Ascending aorta (tissue), 2 donors: ENCODE measurements around the gene LAT. TPM values are rescaled to one million over a fixed set of nuclear protein-coding genes. Genes with fewer than 3 reads are reported as not detected.

Experiments
- DNase-seq, 2 donors: peaks; one replicate each; pipeline ENCODE4 v3.0.0-alpha.2; 2019; ENCODE audit warnings: low spot score in 2 of 2
- H3K27ac ChIP-seq, 2 donors: fragments of 200-600 bp; sonication (generic); one replicate each; pipeline ENCODE4 v1.5.1; 2016 to 2017; ENCODE audit warnings: mild to moderate bottlenecking in 1 of 2
- H3K27me3 ChIP-seq: fragments of 200-600 bp; sonication (generic); one replicate; pipeline ENCODE4 v1.5.1; 2017
- H3K36me3 ChIP-seq, 2 donors: fragments of 200-600 bp; sonication (generic); one replicate each; pipeline ENCODE4 v1.5.1; 2016
- H3K4me1 ChIP-seq, 2 donors: fragments of 200-600 bp; sonication (generic); one replicate each; pipeline ENCODE4 v1.5.1; 2016 to 2017; ENCODE audit warnings: mild to moderate bottlenecking in 1 of 2
- H3K4me3 ChIP-seq, 2 donors: fragments of 200-600 bp; sonication (generic); one replicate each; pipeline ENCODE4 v1.5.1; 2016 to 2017; ENCODE audit warnings: mild to moderate bottlenecking in 1 of 2
- H3K9me3 ChIP-seq, 2 donors: fragments of 200-600 bp; sonication (generic); one replicate each; pipeline ENCODE4 v1.5.1; 2016
- intact Hi-C: fragments of 100-400 bp; cut with DNase I; formaldehyde crosslinking; loops from one replicate; pipeline ENCODE4 v1.15.1; 2023
- total RNA-seq: library from RNA; depleted of rRNA; stranded (reverse); fragments of >200 nt; gene quantifications from one replicate; pipeline ENCODE4 v1.1.0, GENCODE V29; 2016
- TF ChIP-seq, protein P1 (sequence below), 3 experiments: fragments of 200-600 bp in 2 of 3; fragments of 450-650 bp in 1 of 3; sonication (generic) in 2 of 3; IDR thresholded peaks; one replicate each; pipeline ENCODE4 v1.5.1; 2016 to 2019; ENCODE audit warnings: antibody characterized with exemption in 3 of 3, mild to moderate bottlenecking in 1 of 3, moderate library complexity in 1 of 3

The LAT gene, protein sequence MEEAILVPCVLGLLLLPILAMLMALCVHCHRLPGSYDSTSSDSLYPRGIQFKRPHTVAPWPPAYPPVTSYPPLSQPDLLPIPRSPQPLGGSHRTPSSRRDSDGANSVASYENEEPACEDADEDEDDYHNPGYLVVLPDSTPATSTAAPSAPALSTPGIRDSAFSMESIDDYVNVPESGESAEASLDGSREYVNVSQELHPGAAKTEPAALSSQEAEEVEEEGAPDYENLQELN
- 53.4 TPM for total RNA-seq

DNA sequence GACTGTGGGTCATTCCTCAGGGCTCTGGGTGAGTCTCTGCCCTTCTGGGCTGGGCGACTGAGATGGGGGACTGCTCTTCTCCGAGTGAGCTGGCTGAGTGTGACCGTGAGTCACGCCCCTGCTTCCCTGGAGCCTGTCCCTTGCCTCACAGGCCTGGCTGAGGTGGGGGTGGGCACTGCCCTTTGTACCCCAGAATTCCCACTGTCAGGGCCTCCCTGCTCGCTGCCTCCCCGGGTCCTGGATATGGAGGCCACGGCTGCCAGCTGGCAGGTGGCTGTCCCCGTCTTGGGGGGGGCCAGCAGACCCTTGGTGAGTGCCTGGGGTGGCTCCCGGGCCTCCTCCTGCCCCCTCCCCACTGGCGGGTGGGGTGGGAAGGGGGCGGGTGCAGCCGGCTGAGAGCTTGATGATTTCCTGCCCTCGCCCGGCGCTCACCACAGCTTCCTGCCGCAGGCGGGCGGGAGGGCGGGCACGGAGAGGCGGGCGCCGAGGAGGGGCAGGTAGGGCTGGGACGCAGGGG, at the start of gene LAT:
Gene LAT (plus strand): TSS at position 434 of the 517 bp plus-strand sequence. CDS start 366 bp downstream, outside the sequence.
- no peaks in the 10 kb centered on the region for H3K27me3 ChIP-seq
- no peak for DNase-seq
- intact Hi-C loops, result no loop called here
- peak within 1 kb of the TSS in 1 of 2 donors; percentile 36 for H3K4me3 ChIP-seq
- peaks cover 73 to 74% of the 10 kb centered on the region in 2 donors for H3K36me3 ChIP-seq
- H3K27ac ChIP-seq, result no peak within 1 kb of the TSS
- H3K4me1 ChIP-seq, result no peaks in the 10 kb centered on the region
- H3K9me3 ChIP-seq, result no peaks in the 10 kb centered on the region
- TF ChIP-seq, protein P1, sequence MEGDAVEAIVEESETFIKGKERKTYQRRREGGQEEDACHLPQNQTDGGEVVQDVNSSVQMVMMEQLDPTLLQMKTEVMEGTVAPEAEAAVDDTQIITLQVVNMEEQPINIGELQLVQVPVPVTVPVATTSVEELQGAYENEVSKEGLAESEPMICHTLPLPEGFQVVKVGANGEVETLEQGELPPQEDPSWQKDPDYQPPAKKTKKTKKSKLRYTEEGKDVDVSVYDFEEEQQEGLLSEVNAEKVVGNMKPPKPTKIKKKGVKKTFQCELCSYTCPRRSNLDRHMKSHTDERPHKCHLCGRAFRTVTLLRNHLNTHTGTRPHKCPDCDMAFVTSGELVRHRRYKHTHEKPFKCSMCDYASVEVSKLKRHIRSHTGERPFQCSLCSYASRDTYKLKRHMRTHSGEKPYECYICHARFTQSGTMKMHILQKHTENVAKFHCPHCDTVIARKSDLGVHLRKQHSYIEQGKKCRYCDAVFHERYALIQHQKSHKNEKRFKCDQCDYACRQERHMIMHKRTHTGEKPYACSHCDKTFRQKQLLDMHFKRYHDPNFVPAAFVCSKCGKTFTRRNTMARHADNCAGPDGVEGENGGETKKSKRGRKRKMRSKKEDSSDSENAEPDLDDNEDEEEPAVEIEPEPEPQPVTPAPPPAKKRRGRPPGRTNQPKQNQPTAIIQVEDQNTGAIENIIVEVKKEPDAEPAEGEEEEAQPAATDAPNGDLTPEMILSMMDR (IDR thresholded peaks at IDR 0.05), result no peak

DNA sequence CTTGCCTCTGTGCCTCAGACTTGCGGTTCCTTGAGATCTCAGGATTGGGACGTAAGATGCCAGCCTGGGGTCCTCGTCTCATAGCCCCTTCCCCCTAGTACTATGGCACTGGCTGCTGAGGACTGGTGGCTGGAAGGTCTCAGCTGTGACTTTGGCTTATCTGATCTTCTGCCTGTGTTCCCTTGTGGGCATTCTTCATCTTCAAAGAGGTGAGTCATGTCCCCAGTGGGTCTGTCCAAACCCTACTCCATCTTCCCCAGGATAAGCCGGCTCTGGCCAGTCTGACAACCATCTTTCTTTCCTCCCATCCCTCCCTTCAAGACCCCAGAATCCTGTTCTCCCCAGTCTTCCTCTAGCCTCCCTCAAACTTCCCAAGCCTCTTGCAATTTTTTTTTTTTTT, 49.5 kb upstream of the LAT start:
- TF ChIP-seq, protein P1 (IDR thresholded peaks at IDR 0.05), result no peak
- Histone ChIP-seq H3K36me3 (no peaks in the 10 kb centered on the region), H3K4me3 (no peak overlapping the region), H3K27ac (no peak overlapping the region), H3K9me3 (no peaks in the 10 kb centered on the region), H3K4me1 (no peaks in the 10 kb centered on the region), H3K27me3 (no peaks in the 10 kb centered on the region)
- intact Hi-C loops, result no loop called here
- DNase-seq, result no peak

DNA sequence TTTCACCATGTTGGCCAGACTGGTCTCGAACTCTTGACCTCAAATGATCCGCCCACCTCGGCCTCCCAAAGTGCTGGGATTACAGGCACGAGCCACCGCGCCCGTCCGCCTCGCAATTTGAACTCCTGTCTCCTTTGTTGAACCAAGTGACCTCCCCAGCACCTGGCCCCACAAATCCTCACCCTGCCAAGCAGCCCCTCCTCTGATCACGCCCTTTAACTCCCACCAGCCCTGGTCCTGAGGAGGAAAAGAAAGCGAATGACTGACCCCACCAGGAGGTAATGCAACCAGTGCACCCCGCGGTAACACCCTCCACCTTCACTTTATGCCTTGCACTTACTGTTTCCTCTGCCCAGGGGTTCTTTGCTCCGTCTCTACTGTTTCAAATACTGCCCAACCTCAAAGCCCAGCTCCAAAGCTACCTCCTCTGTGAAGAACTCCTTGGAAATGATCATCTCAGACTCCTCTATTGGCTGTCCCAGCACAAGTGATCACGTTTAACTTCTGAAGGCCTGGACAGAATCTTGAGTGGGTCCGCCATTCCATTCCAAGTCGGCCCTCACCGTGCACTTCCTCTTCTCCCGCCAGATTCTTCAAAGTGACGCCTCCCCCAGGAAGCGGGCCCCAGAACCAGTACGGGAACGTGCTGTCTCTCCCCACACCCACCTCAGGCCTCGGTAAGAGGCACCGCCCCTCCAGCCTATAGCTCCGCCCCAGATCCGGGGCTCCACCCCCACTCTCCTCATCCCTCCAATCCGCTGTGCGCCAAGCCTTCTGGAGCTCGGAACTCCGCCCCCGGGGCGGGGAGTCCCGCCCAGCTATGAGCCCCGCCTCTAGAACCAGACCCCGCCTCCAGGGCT, 48.7 kb upstream of the LAT start:
- Histone ChIP-seq H3K36me3 (no peaks in the 10 kb centered on the region), H3K4me3 (peak overlapping the region in 1 of 2 donors; percentile 44), H3K4me1 (no peaks in the 10 kb centered on the region), H3K27me3 (no peaks in the 10 kb centered on the region), H3K27ac (no peak overlapping the region), H3K9me3 (no peaks in the 10 kb centered on the region)
- TF ChIP-seq, protein P1 (IDR thresholded peaks at IDR 0.05), result no peak
- intact Hi-C loops, result no loop called here
- peak; percentile 54 to 84 for DNase-seq

DNA sequence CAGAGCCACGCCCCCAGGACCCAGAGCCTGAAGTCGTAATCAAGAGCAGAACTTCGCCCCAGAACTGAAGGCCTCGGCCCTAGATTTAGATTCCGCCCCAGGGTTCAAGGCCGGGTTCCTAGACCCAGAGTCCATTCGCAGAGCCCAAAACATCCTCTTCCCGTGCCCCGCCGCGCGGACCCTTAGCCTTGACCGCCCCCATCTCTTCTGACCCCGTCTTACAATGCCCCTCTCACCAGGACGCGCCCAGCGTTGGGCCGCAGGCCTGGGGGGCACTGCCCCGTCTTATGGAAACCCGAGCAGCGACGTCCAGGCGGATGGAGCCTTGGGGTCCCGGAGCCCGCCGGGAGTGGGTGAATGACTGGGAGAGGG, 48.1 kb upstream of the LAT start:
- intact Hi-C loops, result no loop called here
- Histone ChIP-seq H3K9me3 (no peaks in the 10 kb centered on the region), H3K4me3 (no peak overlapping the region), H3K27ac (no peak overlapping the region), H3K4me1 (no peaks in the 10 kb centered on the region), H3K27me3 (no peaks in the 10 kb centered on the region), H3K36me3 (no peaks in the 10 kb centered on the region)
- TF ChIP-seq, protein P1 (IDR thresholded peaks at IDR 0.05), result no peak
- no peak for DNase-seq

DNA sequence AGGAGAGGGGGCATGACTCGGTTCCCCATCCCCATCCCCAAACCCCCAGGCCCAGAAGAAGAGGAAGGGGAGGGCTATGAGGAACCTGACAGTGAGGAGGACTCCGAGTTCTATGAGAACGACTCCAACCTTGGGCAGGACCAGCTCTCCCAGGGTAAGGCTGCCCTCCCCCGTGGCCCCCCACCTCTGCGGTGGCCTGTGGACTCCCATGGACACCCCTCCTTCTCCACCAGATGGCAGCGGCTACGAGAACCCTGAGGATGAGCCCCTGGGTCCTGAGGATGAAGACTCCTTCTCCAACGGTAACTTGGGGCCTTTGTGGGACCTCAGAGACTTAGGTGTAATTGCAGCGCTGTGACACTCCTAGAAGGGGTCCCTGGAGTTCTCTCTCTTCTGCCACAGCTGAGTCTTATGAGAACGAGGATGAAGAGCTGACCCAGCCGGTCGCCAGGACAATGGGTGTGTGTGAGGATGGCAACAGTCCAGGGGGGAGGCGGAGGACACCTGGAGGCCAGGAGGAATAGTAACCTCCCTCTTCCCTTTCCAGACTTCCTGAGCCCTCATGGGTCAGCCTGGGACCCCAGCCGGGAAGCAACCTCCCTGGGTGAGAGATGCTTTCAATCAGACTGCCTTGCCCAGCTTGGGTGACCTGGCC, 47.5 kb upstream of the LAT start:
- no peak overlapping the region for H3K4me3 ChIP-seq
- no peaks in the 10 kb centered on the region for H3K9me3 ChIP-seq
- intact Hi-C loops, result no loop called here
- no peak for DNase-seq
- TF ChIP-seq, protein P1 (IDR thresholded peaks at IDR 0.05), result no peak
- no peak overlapping the region for H3K27ac ChIP-seq
- H3K4me1 ChIP-seq, result no peaks in the 10 kb centered on the region
- H3K27me3 ChIP-seq, result no peaks in the 10 kb centered on the region
- H3K36me3 ChIP-seq, result no peaks in the 10 kb centered on the region
